H9 (cell line): ENCODE data around the gene PSTPIP1. TPM values are rescaled to one million over a fixed set of nuclear protein-coding genes. Genes with fewer than 3 reads are reported as not detected.

Experiments
- DNase-seq: peaks from one replicate; pipeline ENCODE4 v3.0.0-alpha.2; 2017
- H2AFZ ChIP-seq: one replicate; pipeline ENCODE4 v1.6.1; 2013; ENCODE audit warnings: mild to moderate bottlenecking, low read length, control low read depth, moderate library complexity
- H2AK5ac ChIP-seq: 2 replicates; pipeline ENCODE4 v1.6.1; 2013; ENCODE audit warnings: low read length, control low read depth, mixed read lengths; ENCODE audit not compliant: insufficient read length
- H2BK120ac ChIP-seq: one replicate; pipeline ENCODE4 v1.6.1; 2013; ENCODE audit warnings: low read depth, mild to moderate bottlenecking, low read length, control low read depth, inconsistent platforms; ENCODE audit not compliant: poor library complexity, severe bottlenecking
- H2BK12ac ChIP-seq: 2 replicates; pipeline ENCODE4 v1.6.1; 2013; ENCODE audit warnings: low read length, control low read depth, mixed read lengths, low read depth; ENCODE audit not compliant: insufficient read length
- H2BK15ac ChIP-seq: 2 replicates; pipeline ENCODE4 v1.6.1; 2013; ENCODE audit warnings: low read depth, low read length, control low read depth
- H2BK20ac ChIP-seq: one replicate; pipeline ENCODE4 v1.6.1; 2013; ENCODE audit warnings: low read depth, mild to moderate bottlenecking, low read length, control low read depth, inconsistent platforms; ENCODE audit not compliant: poor library complexity, severe bottlenecking
- H2BK5ac ChIP-seq: 2 replicates; pipeline ENCODE4 v1.6.1; 2013; ENCODE audit warnings: low read length, control low read depth, mixed read lengths; ENCODE audit not compliant: insufficient read length
- H3K14ac ChIP-seq: 2 replicates; pipeline ENCODE4 v1.6.1; 2013; ENCODE audit warnings: low read length, control low read depth; ENCODE audit not compliant: insufficient read depth
- H3K18ac ChIP-seq: 2 replicates; pipeline ENCODE4 v1.6.1; 2013; ENCODE audit warnings: low read depth, mild to moderate bottlenecking, mixed read lengths, low read length, control low read depth; ENCODE audit not compliant: insufficient read length
- H3K23ac ChIP-seq: 2 replicates; pipeline ENCODE4 v1.6.1; 2013; ENCODE audit warnings: low read length, control low read depth, mixed read lengths, low read depth; ENCODE audit not compliant: insufficient read length
- H3K23me2 ChIP-seq: 2 replicates; pipeline ENCODE4 v1.6.1; 2013; ENCODE audit warnings: low read depth, mild to moderate bottlenecking, mixed read lengths, low read length, control low read depth; ENCODE audit not compliant: insufficient read length, poor library complexity, severe bottlenecking
- H3K27ac ChIP-seq: 2 replicates; pipeline ENCODE4 v1.5.1; 2013; ENCODE audit warnings: low read length, control low read depth, mixed read lengths, low read depth; ENCODE audit not compliant: insufficient read length
- H3K27me3 ChIP-seq: 2 replicates; pipeline ENCODE4 v1.6.1; 2013; ENCODE audit warnings: low read length, control low read depth, inconsistent platforms; ENCODE audit not compliant: insufficient read depth
- H3K4ac ChIP-seq: 2 replicates; pipeline ENCODE4 v1.6.1; 2013; ENCODE audit warnings: low read depth, mild to moderate bottlenecking, control low read depth, inconsistent platforms, low read length, moderate library complexity
- H3K4me1 ChIP-seq: 2 replicates; pipeline ENCODE4 v1.6.1; 2013; ENCODE audit warnings: low read length, control low read depth, inconsistent platforms; ENCODE audit not compliant: insufficient read depth
- H3K4me2 ChIP-seq: 2 replicates; pipeline ENCODE4 v1.6.1; 2013; ENCODE audit warnings: low read length, control low read depth, mixed read lengths; ENCODE audit not compliant: insufficient read length, insufficient read depth
- H3K56ac ChIP-seq: 2 replicates; pipeline ENCODE4 v1.6.1; 2013; ENCODE audit warnings: low read depth, mild to moderate bottlenecking, mixed read lengths, low read length, control low read depth; ENCODE audit not compliant: insufficient read length
- H3K79me1 ChIP-seq: 2 replicates; pipeline ENCODE4 v1.6.1; 2013; ENCODE audit warnings: low read depth, mild to moderate bottlenecking, moderate library complexity, low read length, control low read depth, inconsistent platforms; ENCODE audit not compliant: insufficient read depth, poor library complexity, severe bottlenecking
- H3K79me2 ChIP-seq: 2 replicates; pipeline ENCODE4 v1.6.1; 2013; ENCODE audit warnings: low read length, control low read depth, inconsistent platforms; ENCODE audit not compliant: insufficient read depth
- H3K9ac ChIP-seq: 2 replicates; pipeline ENCODE4 v1.6.1; 2013; ENCODE audit warnings: low read length, control low read depth, mixed read lengths; ENCODE audit not compliant: insufficient read length; ENCODE audit errors: extremely low read depth
- H3K9me3 ChIP-seq: one replicate; pipeline ENCODE4 v1.6.1; 2013; ENCODE audit warnings: low read depth, low read length, inconsistent platforms; ENCODE audit not compliant: control insufficient read depth
- H3T11ph ChIP-seq: one replicate; pipeline ENCODE4 v1.6.1; 2013; ENCODE audit warnings: mild to moderate bottlenecking, low read length, control low read depth, inconsistent platforms
- H4K20me1 ChIP-seq: one replicate; pipeline ENCODE4 v1.6.1; 2013; ENCODE audit not compliant: control insufficient read depth, insufficient read length, insufficient read depth
- H4K5ac ChIP-seq: 2 replicates; pipeline ENCODE4 v1.6.1; 2013; ENCODE audit warnings: low read depth, mild to moderate bottlenecking, mixed read lengths, low read length, control low read depth; ENCODE audit not compliant: insufficient read length
- H4K8ac ChIP-seq: replicated peaks from 2 replicates; pipeline ENCODE4 v1.6.1; 2013; ENCODE audit warnings: low read length, control low read depth, mixed read lengths, low read depth; ENCODE audit not compliant: insufficient read length
- H4K91ac ChIP-seq: 2 replicates; pipeline ENCODE4 v1.6.1; 2013; ENCODE audit warnings: low read depth, mild to moderate bottlenecking, moderate library complexity, mixed read lengths, low read length, control low read depth; ENCODE audit not compliant: insufficient read length
- H3K27ac Mint-ChIP-seq, 3 experiments: 2 replicates in 2 of 3; 3 replicates in 1 of 3; pipeline ENCODE4 v1.8.0; 2020 to 2021; ENCODE audit warnings: mixed read lengths in 3 of 3, mild to moderate bottlenecking in 1 of 3, moderate library complexity in 1 of 3
- H3K27me3 Mint-ChIP-seq: 2 replicates; pipeline ENCODE4 v1.8.0; 2021; ENCODE audit warnings: low read depth, mild to moderate bottlenecking, moderate library complexity, mixed read lengths
- H3K36me3 Mint-ChIP-seq, 3 experiments: 2 replicates in 2 of 3; 3 replicates in 1 of 3; pipeline ENCODE4 v1.8.0; 2020 to 2021; ENCODE audit warnings: low read depth in 3 of 3, mixed read lengths in 3 of 3; ENCODE audit not compliant: insufficient read depth in 1 of 3
- H3K4me1 Mint-ChIP-seq, 2 experiments: 2 replicates each; pipeline ENCODE4 v1.8.0; 2020; ENCODE audit warnings: mixed read lengths in 2 of 2
- H3K4me3 Mint-ChIP-seq, 2 experiments: 2 replicates in 1 of 2; 3 replicates in 1 of 2; pipeline ENCODE4 v1.8.0; 2020 to 2021; ENCODE audit warnings: mild to moderate bottlenecking in 2 of 2, mixed read lengths in 2 of 2, moderate library complexity in 1 of 2
- H3K9me3 Mint-ChIP-seq, 2 experiments: 2 replicates in 1 of 2; 3 replicates in 1 of 2; pipeline ENCODE4 v1.8.0; 2020; ENCODE audit warnings: mild to moderate bottlenecking in 2 of 2, mixed read lengths in 2 of 2, moderate library complexity in 1 of 2
- WGBS: extraction: QIAGEN DNeasy Blood & Tissue Kit; methylation state at CpG from one replicate; pipeline ENCODE4 v1.1.7; 2013; ENCODE audit warnings: missing lambda C conversion rate, low lambda C conversion rate, mixed read lengths; ENCODE audit not compliant: insufficient read length; ENCODE audit errors: extremely low coverage; 5-methylcytosine and 5-hydroxymethylcytosine counted together
- total RNA-seq: library from RNA; stranded (reverse); gene quantifications from 2 replicates; pipeline ENCODE4 v1.2.1, GENCODE V29; 2021
- TF ChIP-seq, protein P1 (sequence below): fragments of 200-600 bp; sonication (generic); conservative IDR thresholded peaks from 3 replicates; pipeline ENCODE4 v1.8.0; 2021; ENCODE audit warnings: antibody characterized with exemption, mild to moderate bottlenecking

The PSTPIP1 gene
- total RNA-seq, 1 experiment from 2014 or later = 1.8 TPM

DNA sequence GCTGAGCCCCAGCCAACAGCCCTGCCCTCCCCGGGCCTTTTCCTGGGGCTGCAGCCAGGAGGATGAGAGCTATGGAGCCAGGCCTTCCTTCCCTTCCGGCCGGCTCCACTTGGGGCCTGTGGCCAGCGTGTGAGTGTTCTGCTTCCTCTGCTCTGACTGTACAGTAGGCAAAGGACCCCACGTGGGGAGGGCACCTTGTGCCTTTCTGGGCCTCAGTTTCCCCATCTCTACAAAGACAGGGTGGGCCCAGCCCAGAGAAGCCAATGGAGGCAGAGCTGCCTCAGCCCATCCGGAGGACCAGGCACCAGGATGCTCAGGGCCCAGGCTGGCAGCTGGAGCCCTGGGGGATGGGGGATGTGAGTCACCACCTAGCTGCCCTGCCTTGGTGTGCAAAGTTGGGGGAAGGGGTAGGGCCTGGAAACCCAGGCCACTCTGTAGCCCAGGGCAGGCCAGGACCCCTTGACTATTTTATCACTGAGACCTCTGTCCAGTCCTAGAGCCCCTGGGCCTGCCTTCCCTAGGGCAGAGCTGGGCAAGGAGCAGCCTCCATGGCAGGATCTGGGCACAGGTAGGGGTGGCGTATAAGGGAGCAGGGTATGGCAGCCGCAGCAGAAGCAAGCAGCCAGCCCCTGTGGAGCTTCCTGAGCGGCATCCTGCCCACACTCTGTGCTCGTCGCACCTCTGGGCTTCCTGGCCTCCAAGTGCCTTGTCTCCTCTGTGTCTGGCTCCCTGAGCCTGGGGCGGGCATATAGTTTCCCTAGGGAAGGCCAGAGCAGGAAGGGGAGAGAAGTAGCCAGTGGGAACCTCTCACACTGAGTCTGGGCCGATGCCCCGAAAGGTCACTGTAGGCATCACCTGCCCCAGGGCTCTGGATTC lies 1.8 kb downstream of the PSTPIP1 start:
- no peak overlapping the region for H3K27ac ChIP-seq
- Mint-ChIP-seq H3K9me3 (no peaks in the 10 kb centered on the region), H3K4me1 (no peaks in the 10 kb centered on the region), H3K4me3 (no peak overlapping the region), H3K36me3 (no peaks in the 10 kb centered on the region), H3K27ac (no peak overlapping the region), H3K27me3 (no peaks in the 10 kb centered on the region; the same call in 1 of the 2 replicates)
- H4K8ac ChIP-seq = no peak overlapping the region
- no peak overlapping the region for H3K23ac ChIP-seq
- no peak overlapping the region for H3T11ph ChIP-seq
- no peak overlapping the region for H3K18ac ChIP-seq
- H3K4me1 ChIP-seq = no peaks in the 10 kb centered on the region
- H2BK20ac ChIP-seq = no peak overlapping the region
- no peak overlapping the region for H3K4ac ChIP-seq
- H2BK120ac ChIP-seq = no peak overlapping the region
- H3K79me2 ChIP-seq = no peaks in the 10 kb centered on the region
- no peaks in the 10 kb centered on the region for H3K23me2 ChIP-seq
- H3K14ac ChIP-seq = no peak overlapping the region; the same call in 1 of the 2 replicates
- H3K9ac ChIP-seq = no peak overlapping the region
- no peaks in the 10 kb centered on the region for H3K9me3 ChIP-seq
- no CpG with 5 or more reads among the region's 14 CpGs for WGBS
- no peak overlapping the region for H3K4me2 ChIP-seq
- TF ChIP-seq, protein P1, sequence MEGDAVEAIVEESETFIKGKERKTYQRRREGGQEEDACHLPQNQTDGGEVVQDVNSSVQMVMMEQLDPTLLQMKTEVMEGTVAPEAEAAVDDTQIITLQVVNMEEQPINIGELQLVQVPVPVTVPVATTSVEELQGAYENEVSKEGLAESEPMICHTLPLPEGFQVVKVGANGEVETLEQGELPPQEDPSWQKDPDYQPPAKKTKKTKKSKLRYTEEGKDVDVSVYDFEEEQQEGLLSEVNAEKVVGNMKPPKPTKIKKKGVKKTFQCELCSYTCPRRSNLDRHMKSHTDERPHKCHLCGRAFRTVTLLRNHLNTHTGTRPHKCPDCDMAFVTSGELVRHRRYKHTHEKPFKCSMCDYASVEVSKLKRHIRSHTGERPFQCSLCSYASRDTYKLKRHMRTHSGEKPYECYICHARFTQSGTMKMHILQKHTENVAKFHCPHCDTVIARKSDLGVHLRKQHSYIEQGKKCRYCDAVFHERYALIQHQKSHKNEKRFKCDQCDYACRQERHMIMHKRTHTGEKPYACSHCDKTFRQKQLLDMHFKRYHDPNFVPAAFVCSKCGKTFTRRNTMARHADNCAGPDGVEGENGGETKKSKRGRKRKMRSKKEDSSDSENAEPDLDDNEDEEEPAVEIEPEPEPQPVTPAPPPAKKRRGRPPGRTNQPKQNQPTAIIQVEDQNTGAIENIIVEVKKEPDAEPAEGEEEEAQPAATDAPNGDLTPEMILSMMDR = no peak
- H4K5ac ChIP-seq = no peak overlapping the region
- no peaks in the 10 kb centered on the region for H3K27me3 ChIP-seq
- no peak overlapping the region for H2BK12ac ChIP-seq
- no peak overlapping the region for H3K56ac ChIP-seq
- H4K20me1 ChIP-seq = peaks cover 2% of the 10 kb centered on the region
- H2BK15ac ChIP-seq = no peak overlapping the region
- no peak overlapping the region for H2BK5ac ChIP-seq
- H4K91ac ChIP-seq = no peak overlapping the region
- no peak for DNase-seq
- no peaks in the 10 kb centered on the region for H3K79me1 ChIP-seq
- no peak overlapping the region for H2AK5ac ChIP-seq
- H2AFZ ChIP-seq = no peak overlapping the region
